GM19035 (cell line): Measurements from ENCODE around the gene SEC24C.

Experiments
- ATAC-seq: cut with Tn5 transposase; IDR thresholded peaks from one replicate; pipeline ENCODE4 v1.9.1; 2021; ENCODE audit not compliant: unreplicated experiment

SEC24C gene

DNA sequence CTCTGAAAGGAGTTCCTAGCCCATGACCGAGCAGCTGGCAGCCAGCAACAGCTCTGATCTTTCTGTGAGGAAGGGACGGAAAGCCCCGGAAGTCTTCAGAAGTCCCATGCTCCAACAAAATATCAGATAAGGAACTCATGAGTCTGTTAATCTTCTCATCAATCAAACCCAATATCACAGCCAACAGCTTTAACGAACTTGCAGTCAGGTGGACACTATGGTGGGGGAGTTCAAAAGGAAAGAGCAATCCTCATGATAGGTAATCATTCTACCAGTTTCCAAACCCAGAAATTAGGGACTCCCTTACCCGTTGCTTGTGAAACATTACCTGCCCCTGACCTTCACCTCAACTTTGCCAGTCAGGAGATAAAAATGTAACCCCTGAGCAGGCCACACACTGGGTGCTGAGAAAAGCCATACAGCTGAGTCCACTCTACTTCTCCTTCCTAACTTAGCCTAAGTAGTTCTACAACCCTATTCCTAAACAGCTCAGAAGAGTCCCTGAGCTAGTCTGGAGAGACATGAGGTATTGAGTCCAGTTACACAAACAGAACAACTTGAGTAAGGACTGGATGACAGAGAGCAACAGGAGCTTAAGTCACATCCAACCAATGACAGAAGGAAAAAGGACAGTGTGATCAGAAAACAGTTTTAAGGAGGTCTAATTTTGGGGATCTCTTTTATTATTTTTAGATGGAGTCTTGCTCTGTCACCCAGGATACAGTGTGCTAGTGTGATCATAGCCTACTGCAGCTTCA lies 65.1 kb downstream of the SEC24C start:
- no peak for ATAC-seq

DNA sequence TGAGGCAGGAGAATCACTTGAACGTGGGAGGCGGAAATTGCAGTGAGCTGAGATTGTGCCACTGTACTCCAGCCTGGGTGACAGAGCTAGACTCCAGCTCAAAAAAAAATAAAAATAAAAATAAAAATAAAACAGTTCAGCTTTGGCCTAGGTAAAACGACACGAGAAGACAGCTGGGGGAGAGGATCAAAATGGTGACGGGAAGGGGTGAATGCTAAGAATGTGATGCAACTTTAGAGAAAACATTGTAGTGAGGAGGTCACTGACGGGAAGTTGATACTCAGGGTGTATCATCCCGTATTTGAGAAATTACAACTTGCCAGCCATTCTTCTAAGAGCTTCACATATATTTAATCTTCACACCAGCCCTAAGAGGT lies 66.2 kb downstream of the SEC24C start:
- ATAC-seq: no peak

DNA sequence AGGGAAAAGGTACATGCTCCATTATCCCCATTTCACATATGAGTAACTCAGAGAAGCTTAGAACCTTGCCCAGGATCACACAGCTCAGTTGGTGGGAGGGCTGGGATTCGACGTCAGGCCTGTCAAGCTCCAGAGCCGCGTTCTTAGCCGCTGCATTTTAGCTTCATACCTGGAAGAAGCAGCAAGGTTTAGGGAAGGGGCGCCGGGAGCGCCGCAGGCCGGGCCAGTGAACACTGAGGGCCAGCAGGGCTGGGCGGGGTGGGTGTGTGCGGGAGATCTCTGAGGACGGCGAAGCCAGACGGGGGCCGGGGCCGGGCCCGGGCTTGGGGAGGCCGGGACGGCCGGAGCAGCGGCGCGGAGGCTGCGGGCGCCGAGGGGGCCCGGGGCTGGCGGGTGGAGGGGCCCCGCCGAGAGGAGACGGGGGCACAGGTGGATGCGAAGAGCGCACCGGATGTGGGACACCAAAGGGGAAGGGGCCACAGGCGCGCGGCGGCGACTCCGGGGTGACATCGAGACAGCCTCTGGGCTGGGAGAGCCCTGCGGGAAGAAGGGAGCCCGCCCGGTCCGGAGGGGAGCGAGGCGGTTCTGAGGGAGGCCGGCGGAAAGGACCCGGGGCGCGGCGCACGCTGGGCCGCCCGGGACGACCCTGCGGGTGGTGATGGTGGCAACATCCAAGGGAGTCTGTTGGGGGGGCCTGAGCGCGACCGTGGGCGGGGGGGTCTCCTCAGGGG lies 66.7 kb downstream of the SEC24C start:
- peak; percentile 32 for ATAC-seq

DNA sequence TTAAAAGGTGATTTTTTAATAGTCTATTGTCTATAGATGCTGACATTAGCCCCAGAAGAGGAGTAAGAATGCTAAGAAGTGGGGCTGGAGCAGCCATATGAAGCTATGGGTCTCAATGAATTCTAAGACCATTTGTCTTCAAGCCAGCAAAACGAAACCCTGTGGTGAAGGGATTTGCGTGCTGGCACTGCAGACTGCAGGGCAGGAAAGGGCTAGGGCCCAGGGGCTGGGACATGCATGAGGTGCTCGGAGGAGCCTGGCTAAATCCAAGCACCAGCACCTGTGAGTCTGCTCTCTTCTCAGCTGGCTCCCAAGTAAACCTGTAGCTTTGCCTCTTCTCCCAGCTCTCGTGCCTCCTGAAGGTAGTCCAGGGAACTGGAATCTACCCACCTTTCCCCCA lies 68.5 kb downstream of the SEC24C start:
- ATAC-seq: no peak

DNA sequence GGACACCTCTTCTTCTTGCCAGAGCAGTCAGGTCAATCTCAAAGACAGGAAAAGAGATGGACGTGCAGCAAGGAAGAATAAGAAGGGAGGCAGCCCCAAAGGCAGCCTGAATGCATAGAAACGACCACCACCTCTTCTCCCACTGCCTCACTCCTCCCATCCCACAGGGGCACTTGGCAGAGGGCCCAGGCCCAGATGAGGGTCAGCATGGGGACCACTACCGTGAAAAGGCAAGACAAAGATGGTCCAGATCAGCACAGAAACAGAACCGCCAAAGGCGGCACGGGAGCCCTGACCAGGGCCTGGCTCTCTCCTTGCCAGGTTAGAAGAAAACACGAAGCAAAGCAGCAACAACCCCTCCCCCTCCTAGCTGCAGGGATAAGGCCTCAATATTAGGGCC lies 69.2 kb downstream of the SEC24C start:
- no peak for ATAC-seq

DNA sequence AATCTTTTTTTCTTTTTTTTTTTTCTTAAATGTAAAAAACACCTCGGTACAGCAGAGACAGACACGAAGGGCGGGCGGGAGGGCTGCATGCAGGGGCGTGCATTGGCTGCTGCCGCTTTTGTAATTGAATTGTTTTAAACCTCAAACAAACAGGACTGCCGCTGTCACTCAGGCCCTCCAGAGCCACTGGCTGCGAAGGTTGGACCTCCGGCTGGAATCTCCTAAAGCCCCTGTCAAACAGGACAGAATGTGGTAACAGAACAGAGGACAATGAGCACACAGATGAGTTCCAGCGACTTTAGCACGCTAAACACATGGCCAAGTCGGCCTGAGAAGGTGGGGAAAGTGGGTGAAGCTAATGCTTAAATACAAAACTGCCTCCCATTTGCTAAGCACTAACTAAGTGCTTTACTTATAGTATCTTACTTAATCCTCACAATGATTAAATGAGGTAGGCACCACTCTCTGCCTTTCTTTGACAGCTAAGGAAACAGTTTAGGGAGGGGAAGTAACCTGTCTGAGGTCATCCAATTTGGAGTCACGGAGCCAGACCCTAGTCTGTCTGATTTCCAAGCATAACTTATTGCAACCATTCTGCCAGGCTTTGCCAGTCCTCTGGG lies 70.2 kb downstream of the SEC24C start:
- no peak for ATAC-seq

DNA sequence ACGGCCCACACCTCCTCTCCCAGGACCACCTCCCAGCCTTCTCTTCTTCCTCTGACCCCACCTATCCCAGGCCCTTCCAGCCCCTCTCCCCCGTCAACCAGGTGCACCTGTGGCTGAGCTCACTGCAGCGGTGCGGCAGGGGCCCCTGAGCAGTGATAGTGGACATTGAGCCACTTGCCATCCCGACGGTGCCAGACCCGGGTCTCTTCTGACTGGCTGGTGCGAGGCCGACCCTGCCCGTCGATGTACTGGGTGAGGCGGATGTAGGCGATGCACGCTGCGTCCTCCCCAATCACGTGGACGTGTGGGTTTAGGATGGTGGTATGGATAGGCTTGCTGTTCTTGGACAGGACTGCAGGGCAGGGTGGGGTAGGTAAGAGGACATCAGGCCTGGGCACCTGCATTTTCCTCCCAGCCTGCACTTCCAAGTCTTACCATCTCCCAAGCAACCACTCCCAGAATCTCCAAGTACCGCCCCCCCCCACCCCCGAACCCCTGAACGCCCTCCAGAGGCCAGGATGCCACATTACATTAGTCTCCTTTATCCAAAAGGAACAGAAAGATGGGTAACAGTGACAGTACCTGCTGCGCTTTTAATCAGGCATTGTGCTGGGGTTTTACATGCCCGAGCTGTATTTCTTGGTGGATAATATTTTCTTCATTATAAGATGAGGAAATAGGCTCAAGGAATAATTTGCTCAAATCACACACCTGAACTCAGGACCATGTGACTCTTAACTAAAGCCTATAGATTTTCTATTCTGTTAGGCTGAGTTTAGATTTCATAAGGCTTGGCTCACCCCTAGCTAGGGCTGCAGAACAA lies 70.9 kb downstream of the SEC24C start:
- no peak for ATAC-seq

DNA sequence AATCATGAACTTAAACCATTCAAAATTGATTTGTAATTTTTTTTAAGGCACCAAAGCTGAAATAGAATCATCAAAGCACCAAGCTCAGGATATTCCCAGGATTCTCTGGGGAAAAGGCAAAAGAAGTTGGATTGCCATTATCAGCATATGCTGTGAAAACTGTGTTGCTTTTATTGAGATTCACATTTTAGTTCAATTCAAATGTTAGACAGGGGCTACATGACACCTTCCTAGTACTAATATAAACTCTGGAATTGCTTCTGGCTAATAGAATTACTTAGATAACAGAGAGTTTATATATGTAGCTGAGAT lies 71.5 kb downstream of the SEC24C start:
- no peak for ATAC-seq

DNA sequence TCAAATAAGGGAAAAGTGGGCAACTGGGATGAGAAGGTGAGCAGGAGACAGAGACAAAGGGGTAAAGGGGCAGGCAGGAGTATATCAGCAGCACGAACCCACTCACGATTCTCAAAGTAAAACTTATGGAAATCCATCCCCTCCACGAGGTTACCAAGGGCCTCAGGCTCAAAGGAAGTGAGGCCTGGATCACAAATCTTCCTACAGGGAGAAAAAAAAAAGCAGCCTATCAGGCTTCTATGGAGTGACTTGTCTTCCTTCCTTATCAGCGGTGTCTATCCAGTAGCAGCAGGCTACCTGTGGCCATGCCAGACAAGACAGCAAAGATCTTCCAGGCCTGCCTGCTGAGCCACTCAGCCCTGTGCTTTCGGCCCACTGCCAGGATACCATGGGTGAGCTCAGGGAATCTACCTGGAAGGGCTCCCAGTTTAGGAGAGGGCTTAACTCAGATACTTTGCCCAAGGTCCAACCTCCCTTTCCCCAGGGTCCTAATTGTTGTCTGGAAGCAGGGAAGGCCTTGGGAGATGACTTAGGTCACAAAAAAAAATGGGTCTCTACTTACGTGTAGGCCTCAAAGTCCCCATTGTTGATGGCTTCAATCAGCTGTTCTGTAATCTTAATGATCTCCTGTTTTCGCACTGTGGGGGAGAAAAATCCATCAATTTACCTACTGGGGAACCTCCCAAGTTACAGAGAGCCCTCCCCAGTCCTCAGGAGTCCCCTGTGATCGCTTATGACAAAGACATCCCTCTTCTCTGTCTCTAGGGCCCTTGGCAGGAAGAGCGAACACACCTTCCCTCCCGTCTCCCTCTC lies 73.0 kb downstream of the SEC24C start:
- ATAC-seq: no peak

DNA sequence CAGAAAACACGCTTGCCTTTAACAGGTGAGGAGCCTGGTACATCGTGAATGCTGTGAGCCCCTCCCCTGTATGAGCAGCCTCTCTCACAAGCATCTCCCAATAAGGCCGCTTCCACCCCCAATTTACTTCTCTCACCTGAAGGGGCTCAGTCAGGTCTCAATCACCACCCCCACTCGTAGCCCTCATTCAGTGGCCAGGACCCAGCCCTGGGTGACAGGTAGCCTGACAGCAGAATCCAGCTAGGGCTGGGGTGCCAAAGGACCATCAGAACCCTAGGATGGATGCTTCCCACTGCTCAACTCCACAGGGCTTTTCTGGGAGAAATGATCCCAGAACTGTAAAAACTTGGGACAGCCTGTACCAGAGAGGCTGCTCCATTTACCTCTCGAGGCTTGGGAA lies 73.7 kb downstream of the SEC24C start:
- ATAC-seq: no peak

DNA sequence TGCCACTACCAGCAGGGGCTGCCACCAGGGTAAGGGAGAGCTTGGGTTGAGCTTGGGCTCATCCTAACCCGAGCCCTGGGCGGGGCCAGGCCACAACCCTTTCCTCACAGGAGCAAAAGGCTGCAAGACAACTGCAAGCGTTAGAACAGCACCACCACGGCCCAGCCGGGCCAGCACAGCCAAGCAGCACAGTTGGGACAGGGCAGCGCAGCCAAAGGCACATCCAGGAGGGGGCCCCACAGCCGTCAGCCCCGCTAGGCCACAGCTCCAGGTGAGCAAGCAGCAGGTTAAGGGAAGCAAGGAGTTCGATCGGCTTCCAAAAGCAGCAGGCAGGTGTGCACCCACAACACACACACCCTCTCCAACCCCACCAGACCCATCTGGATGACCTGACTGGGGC lies 74.2 kb downstream of the SEC24C start:
- no peak for ATAC-seq

DNA sequence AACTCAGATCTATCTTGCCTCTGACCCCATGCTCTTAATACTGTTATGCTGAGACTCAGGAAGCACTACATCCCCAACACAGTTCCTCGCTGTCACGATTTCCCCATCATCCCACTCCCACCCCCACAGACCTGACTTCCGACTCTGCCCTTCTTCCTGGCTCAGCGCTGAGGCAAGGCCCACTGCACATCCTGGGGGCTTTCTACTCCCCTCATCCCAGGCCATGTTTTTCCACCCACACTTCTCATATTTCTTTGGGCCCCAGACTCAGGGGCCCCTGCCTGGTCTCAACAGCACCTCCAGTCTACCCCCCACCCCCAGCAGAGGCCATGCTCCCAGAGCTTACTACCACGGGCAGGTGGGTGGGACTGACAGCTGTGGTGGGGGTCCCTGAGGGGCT lies 74.9 kb downstream of the SEC24C start:
- no peak for ATAC-seq

DNA sequence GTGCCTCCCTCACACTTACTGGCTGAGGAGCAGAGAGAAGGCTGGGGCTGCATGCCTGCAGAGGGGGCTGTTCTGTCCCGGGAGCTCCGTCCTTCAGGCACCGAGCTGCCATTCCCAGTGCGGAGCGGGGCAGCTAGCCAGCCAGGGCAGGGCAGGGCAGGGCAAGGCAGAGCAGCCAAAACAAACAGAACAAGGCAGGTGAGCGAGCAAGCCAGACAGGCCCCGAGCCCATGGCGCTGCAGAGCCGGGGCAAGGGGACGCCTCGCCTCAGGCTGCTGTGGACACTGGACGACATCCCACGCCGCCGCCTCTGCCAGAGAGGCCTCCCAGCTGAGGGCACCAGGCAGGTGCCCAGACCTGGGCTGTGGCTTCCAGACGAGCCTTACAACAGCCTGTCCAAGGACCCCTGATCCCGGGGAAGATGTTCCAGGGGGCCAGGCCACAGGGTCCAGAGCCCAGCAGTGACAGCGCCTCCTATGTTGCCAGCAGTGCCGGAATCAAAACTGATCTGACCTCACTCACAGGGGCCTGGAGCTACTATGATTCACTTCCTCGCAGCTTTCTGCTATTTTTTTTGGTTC lies 75.4 kb downstream of the SEC24C start:
- no peak for ATAC-seq
